Bronchial epithelial cell (primary cell): ENCODE data around the gene WDR59. TPM values are rescaled to one million over a fixed set of nuclear protein-coding genes. Genes with fewer than 3 reads are reported as not detected.

Experiments
- DNase-seq: peaks from one replicate; pipeline ENCODE4 v3.0.0-alpha.2; 2010; ENCODE audit warnings: low read depth
- FAIRE-seq: peaks from 2 replicates; lab custom pipeline; 2011; peaks lifted over from hg19 to GRCh38; lab: Jason Lieb, UNC
- H3K27me3 ChIP-seq: 2 replicates; pipeline ENCODE4 v1.5.1; 2011; ENCODE audit warnings: low read length; ENCODE audit not compliant: control insufficient read depth, insufficient read depth
- H3K36me3 ChIP-seq: 2 replicates; pipeline ENCODE4 v1.5.1; 2011; ENCODE audit warnings: low read length; ENCODE audit not compliant: control insufficient read depth, insufficient read depth
- H3K4me3 ChIP-seq: 2 replicates; pipeline ENCODE4 v1.5.1; 2011; ENCODE audit warnings: mild to moderate bottlenecking, low read depth, low read length, control low read depth
- total RNA-seq: library from RNA; depleted of rRNA; stranded (reverse); fragments of >200 nt; gene quantifications from 2 replicates; pipeline ENCODE4 v1.2.1, GENCODE V29; 2014
- TF ChIP-seq, protein P1 (sequence below): IDR thresholded peaks from 2 replicates; pipeline ENCODE4 v1.5.1; 2011; ENCODE audit warnings: mild to moderate bottlenecking, moderate library complexity, low read length, control low read depth, inconsistent platforms; ENCODE audit not compliant: insufficient read depth, severe bottlenecking

WDR59 gene
- total RNA-seq, 1 donor from 2014 or later: 7.6 TPM

DNA sequence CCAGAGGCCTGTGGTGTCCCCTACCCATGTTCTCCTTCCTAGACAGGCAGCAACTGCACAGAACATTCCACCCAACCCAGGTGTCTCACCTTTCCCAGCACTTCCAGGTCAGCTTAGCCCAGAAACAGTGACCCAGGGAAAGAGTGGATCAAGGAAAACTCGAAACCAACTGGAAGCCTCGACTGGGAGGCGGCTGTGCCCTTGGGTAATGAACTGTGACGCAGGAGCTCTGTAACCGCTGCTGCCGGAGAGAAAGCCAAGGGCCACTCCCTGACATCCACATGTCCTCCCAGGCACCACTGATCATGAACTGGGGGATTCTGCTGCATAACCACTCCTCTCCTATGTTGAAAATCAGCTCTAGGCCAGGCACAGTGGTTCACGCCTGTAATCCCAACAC is 34.4 kb downstream of the WDR59 start:
- TF ChIP-seq, protein P1, sequence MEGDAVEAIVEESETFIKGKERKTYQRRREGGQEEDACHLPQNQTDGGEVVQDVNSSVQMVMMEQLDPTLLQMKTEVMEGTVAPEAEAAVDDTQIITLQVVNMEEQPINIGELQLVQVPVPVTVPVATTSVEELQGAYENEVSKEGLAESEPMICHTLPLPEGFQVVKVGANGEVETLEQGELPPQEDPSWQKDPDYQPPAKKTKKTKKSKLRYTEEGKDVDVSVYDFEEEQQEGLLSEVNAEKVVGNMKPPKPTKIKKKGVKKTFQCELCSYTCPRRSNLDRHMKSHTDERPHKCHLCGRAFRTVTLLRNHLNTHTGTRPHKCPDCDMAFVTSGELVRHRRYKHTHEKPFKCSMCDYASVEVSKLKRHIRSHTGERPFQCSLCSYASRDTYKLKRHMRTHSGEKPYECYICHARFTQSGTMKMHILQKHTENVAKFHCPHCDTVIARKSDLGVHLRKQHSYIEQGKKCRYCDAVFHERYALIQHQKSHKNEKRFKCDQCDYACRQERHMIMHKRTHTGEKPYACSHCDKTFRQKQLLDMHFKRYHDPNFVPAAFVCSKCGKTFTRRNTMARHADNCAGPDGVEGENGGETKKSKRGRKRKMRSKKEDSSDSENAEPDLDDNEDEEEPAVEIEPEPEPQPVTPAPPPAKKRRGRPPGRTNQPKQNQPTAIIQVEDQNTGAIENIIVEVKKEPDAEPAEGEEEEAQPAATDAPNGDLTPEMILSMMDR: no peak
- peaks cover 9% of the 10 kb centered on the region for H3K36me3 ChIP-seq
- DNase-seq (no peak), FAIRE-seq (no peak)
- H3K4me3 ChIP-seq: no peak overlapping the region
- H3K27me3 ChIP-seq: no peaks in the 10 kb centered on the region

DNA sequence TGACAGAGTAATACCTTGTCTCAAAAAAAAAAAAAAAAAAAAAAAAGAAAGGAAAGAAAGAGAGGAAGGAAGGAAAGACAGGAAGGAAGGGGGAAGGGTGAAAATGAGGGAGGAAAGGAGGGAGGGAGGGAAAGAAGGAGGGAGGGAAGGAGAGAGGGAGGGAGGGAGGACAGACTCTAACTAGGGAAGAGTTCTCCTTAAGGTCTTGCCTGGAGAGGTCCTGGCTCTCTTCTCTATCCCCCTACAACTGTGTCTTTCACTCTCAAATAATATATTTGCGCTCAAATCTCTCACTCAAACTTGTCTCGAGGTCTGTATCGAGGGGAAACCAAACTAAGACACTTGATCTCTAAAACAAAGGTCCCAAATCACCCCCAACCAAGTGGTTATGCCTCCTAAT is 35.6 kb downstream of the WDR59 start:
- DNase-seq (no peak), FAIRE-seq (no peak)
- no peak overlapping the region for H3K4me3 ChIP-seq
- H3K27me3 ChIP-seq: no peaks in the 10 kb centered on the region
- peaks cover 9% of the 10 kb centered on the region for H3K36me3 ChIP-seq
- TF ChIP-seq, protein P1: no peak

DNA sequence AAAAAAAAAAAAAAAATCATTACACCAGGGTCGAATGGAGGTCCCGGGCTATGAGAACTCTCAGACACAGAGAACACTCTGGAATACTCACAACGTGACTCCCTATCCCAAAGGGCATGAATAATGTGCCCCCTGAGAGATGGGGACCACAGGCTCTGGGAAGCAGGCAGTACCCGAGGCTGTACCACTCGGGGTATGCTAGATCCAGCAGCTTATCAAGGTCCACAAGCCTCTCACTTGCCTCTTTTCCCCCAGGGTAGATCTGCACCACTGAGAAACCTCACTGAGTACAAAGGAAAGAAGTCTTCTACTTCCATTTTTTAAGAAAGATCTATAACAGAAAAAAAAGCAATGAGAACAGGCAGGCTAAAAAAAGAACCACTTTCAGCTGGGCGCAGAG is 40.5 kb downstream of the WDR59 start:
- FAIRE-seq (no peak), DNase-seq (no peak)
- H3K36me3 ChIP-seq: peaks cover 7% of the 10 kb centered on the region
- no peaks in the 10 kb centered on the region for H3K27me3 ChIP-seq
- no peak overlapping the region for H3K4me3 ChIP-seq
- TF ChIP-seq, protein P1: no peak

DNA sequence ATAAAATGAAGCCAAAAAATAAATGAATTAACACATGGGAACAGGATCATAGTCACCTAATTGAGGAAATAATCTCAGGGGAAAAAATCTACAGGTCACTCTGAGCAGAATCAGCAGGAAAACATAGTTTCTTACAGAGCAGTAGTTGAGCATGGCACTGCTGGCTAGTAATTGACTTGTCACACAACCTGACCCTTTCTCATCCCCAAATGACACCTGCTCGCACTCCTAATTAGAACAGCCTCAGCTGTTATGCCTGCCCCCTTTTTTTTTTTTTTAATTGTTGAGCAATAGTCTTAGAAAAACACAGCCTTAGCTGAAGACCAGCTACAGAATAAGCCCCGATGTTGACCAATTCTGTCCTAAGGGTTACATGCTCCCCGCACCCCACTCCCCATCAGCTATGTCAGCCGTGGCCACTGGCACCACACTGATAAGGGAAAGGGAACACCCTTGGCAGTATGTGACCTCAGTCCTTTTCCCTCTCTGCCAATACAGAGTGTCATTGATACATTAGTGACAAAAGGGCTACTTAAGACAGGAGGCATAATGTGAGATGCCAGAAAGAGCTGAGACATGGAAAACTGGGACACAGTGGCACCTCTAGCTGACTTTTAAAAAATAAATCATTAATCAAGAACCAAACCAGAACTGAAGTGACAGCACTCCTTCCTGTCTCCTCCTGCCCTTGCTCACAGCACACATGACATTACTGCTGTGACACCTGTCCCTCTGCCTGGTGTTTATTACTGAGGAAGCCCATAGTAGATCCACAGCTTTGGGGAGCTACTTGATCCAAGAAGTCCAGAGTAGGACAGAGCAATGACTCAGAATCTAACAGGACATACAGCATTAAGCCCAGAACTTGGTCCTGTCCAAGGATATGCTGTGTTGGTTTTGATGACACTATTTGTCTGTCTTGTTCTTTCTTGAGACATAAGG is 41.7 kb downstream of the WDR59 start:
- no peak for DNase-seq
- peaks cover 7% of the 10 kb centered on the region for H3K36me3 ChIP-seq

DNA sequence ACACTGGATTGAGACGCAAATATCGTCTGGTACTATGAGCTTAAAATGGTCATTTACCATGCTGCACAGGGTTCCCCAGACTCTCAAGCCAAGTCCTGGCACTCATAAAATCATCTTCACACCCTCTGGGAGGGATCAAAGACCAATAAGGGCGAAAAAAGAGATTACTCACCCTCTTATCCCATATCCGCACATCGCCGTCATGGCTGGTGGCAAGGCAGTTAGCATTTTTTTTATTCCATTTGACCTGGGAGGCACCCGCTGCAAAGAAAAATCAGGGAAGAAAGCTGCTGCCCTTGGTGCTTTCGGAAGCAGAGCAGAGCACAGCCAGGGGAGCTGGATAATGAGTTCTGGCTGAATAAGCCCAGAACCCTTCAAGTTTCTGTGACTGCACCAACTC is 42.4 kb downstream of the WDR59 start:
- no peak for DNase-seq
- H3K4me3 ChIP-seq: no peak overlapping the region
- FAIRE-seq: no peak
- peaks cover 10% of the 10 kb centered on the region for H3K36me3 ChIP-seq
- no peaks in the 10 kb centered on the region for H3K27me3 ChIP-seq
- TF ChIP-seq, protein P1: no peak

More for the DNA sequence above, 41.7 kb downstream of the WDR59 start:
- Histone ChIP-seq H3K4me3 (no peak overlapping the region), H3K27me3 (no peaks in the 10 kb centered on the region)
- TF ChIP-seq, protein P1: no peak
- FAIRE-seq: no peak
